ENCODE results near the gene CLDN24. TPM values are rescaled to one million over a fixed set of nuclear protein-coding genes. Genes with fewer than 3 reads are reported as not detected.

Gene CLDN24
- total and polyA plus RNA-seq, 2 donors (not counting 1 experiment from before 2014, with no cell fraction given): not detected

GRCh38 chr4:183358215-183358755 lies 36.1 kb upstream of the CLDN24 start:
- Histone ChIP-seq H3K36me3 (ENCODE audit: control insufficient read depth, insufficient read depth, low read length) (no peaks in the 10 kb centered on the region), H3K4me1 (ENCODE audit: control insufficient read depth, extremely low read depth, insufficient read depth, low read length) (peaks cover 16% of the 10 kb centered on the region), H3K79me2 (ENCODE audit: control insufficient read depth, insufficient read depth, low read length) (no peaks in the 10 kb centered on the region), H3K27me3 (ENCODE audit: control insufficient read depth, insufficient read depth, low read length) (no peaks in the 10 kb centered on the region), H3K9ac (ENCODE audit: insufficient read depth, low read length) (no peak overlapping the region), H3K4me2 (ENCODE audit: extremely low read depth, insufficient read depth, low read length) (no peak overlapping the region), H3K9me3 (ENCODE audit: control insufficient read depth, insufficient read depth, low read depth, low read length) (no peaks in the 10 kb centered on the region), H2AFZ (ENCODE audit: low read length) (no peak overlapping the region), H4K20me1 (ENCODE audit: control insufficient read depth, extremely low read depth, insufficient read depth, low read length) (no peaks in the 10 kb centered on the region), H3K27ac (ENCODE audit: insufficient read depth, low read length) (no peak overlapping the region), H3K4me3 (replicated peaks in 1 of 4; ENCODE audit: control extremely low read depth in 1 of 4, insufficient read depth in 1 of 4, low read depth in 3 of 4, low read length in 4 of 4) (no peak overlapping the region)
- TF ChIP-seq EZH2 (IDR thresholded peaks at IDR 0.05; ENCODE audit: low read length, missing control alignments) (no peak), CTCF (conservative IDR thresholded peaks at IDR 0.05 in 1 of 2, IDR thresholded peaks at IDR 0.05 in 1 of 2; ENCODE audit: low read depth in 1 of 2, low read length in 2 of 2) (no peak)
- no peak for DNase-seq (ENCODE audit: low read depth in 2 of 2)

GRCh38 chr4:183356931-183357675 lies 34.9 kb upstream of the CLDN24 start:
- no peaks in the 10 kb centered on the region for H3K9me3 ChIP-seq (ENCODE audit: control insufficient read depth, insufficient read depth, low read depth, low read length)
- no peak overlapping the region for H3K4me3 ChIP-seq (replicated peaks in 1 of 4; ENCODE audit: control extremely low read depth in 1 of 4, insufficient read depth in 1 of 4, low read depth in 3 of 4, low read length in 4 of 4)
- H3K27ac ChIP-seq (ENCODE audit: insufficient read depth, low read length): no peak overlapping the region
- no peak overlapping the region for H2AFZ ChIP-seq (ENCODE audit: low read length)
- peaks cover 16% of the 10 kb centered on the region for H3K4me1 ChIP-seq (ENCODE audit: control insufficient read depth, extremely low read depth, insufficient read depth, low read length)
- H3K79me2 ChIP-seq (ENCODE audit: control insufficient read depth, insufficient read depth, low read length): no peaks in the 10 kb centered on the region
- TF ChIP-seq EZH2 (IDR thresholded peaks at IDR 0.05; ENCODE audit: low read length, missing control alignments) (no peak), CTCF (conservative IDR thresholded peaks at IDR 0.05 in 1 of 2, IDR thresholded peaks at IDR 0.05 in 1 of 2; ENCODE audit: low read depth in 1 of 2, low read length in 2 of 2) (no peak)
- H3K27me3 ChIP-seq (ENCODE audit: control insufficient read depth, insufficient read depth, low read length): no peaks in the 10 kb centered on the region
- no peaks in the 10 kb centered on the region for H4K20me1 ChIP-seq (ENCODE audit: control insufficient read depth, extremely low read depth, insufficient read depth, low read length)
- no peak overlapping the region for H3K9ac ChIP-seq (ENCODE audit: insufficient read depth, low read length)
- no peak overlapping the region for H3K4me2 ChIP-seq (ENCODE audit: extremely low read depth, insufficient read depth, low read length)
- no peaks in the 10 kb centered on the region for H3K36me3 ChIP-seq (ENCODE audit: control insufficient read depth, insufficient read depth, low read length)
- no peak for DNase-seq (ENCODE audit: low read depth in 2 of 2)

GRCh38 chr4:183356173-183356830 lies 34.1 kb upstream of the CLDN24 start:
- Histone ChIP-seq H3K9ac (ENCODE audit: insufficient read depth, low read length) (no peak overlapping the region), H2AFZ (ENCODE audit: low read length) (no peak overlapping the region), H3K36me3 (ENCODE audit: control insufficient read depth, insufficient read depth, low read length) (no peaks in the 10 kb centered on the region), H3K4me1 (ENCODE audit: control insufficient read depth, extremely low read depth, insufficient read depth, low read length) (peaks cover 16% of the 10 kb centered on the region), H3K9me3 (ENCODE audit: control insufficient read depth, insufficient read depth, low read depth, low read length) (no peaks in the 10 kb centered on the region), H4K20me1 (ENCODE audit: control insufficient read depth, extremely low read depth, insufficient read depth, low read length) (no peaks in the 10 kb centered on the region), H3K27me3 (ENCODE audit: control insufficient read depth, insufficient read depth, low read length) (no peaks in the 10 kb centered on the region), H3K4me2 (ENCODE audit: extremely low read depth, insufficient read depth, low read length) (no peak overlapping the region), H3K4me3 (replicated peaks in 1 of 4; ENCODE audit: control extremely low read depth in 1 of 4, insufficient read depth in 1 of 4, low read depth in 3 of 4, low read length in 4 of 4) (no peak overlapping the region), H3K27ac (ENCODE audit: insufficient read depth, low read length) (no peak overlapping the region), H3K79me2 (ENCODE audit: control insufficient read depth, insufficient read depth, low read length) (no peaks in the 10 kb centered on the region)
- no peak for DNase-seq (ENCODE audit: low read depth in 2 of 2)
- TF ChIP-seq CTCF (conservative IDR thresholded peaks at IDR 0.05 in 1 of 2, IDR thresholded peaks at IDR 0.05 in 1 of 2; ENCODE audit: low read depth in 1 of 2, low read length in 2 of 2) (no peak), EZH2 (IDR thresholded peaks at IDR 0.05; ENCODE audit: low read length, missing control alignments) (no peak)
